K562 (cell line): ENCODE measurements around the gene GPN1. TPM values are rescaled to one million over a fixed set of nuclear protein-coding genes. Genes with fewer than 3 reads are reported as not detected.
A peak's percentile ranks its signal among the peaks of the same experiment; 100 is the strongest.

ENCODE experiments used
- ARID1B ChIP-seq: fragments of 450-650 bp; IDR thresholded peaks from 2 replicates; pipeline ENCODE4 v1.6.1; 2016; ENCODE audit warnings: antibody characterized with exemption, mild to moderate bottlenecking, inconsistent platforms
- CHD4 ChIP-seq: fragments of 200-600 bp; sonication (generic); IDR thresholded peaks from 3 replicates; pipeline ENCODE4 v1.6.1; 2012; ENCODE audit warnings: low read depth, mild to moderate bottlenecking, mixed read lengths, low read length, inconsistent platforms; ENCODE audit not compliant: insufficient read depth, insufficient replicate concordance, poor library complexity, severe bottlenecking
- ELK1 ChIP-seq: sonication (generic); formaldehyde crosslinking; IDR thresholded peaks from 2 replicates; pipeline ENCODE4 v1.8.1; 2022; ENCODE audit warnings: missing genetic modification reagents
- FOXO4 ChIP-seq: fragments of 450-650 bp; formaldehyde crosslinking; IDR thresholded peaks from 2 replicates; pipeline ENCODE4 v1.4.0; 2020; ENCODE audit warnings: mild to moderate bottlenecking, moderate library complexity
- GTF3C2 ChIP-seq: IDR thresholded peaks from 3 replicates; pipeline ENCODE4 v1.6.1; 2011; ENCODE audit warnings: borderline replicate concordance, mild to moderate bottlenecking, moderate library complexity; ENCODE audit not compliant: insufficient read length; ENCODE audit errors: extremely low read depth
- HCFC1 ChIP-seq: IDR thresholded peaks from 2 replicates; pipeline ENCODE4 v1.6.1; 2012; ENCODE audit warnings: low read depth, low read length, improper control_type of control experiment
- MLX ChIP-seq, 2 experiments: fragments of 450-650 bp in 1 of 2; sonication (generic) in 1 of 2; formaldehyde crosslinking; conservative IDR thresholded peaks; 2 replicates each; pipeline versions ENCODE4 v1.4.0 to v1.8.1; 2020 to 2022; ENCODE audit warnings: mild to moderate bottlenecking in 1 of 2, missing genetic modification reagents in 1 of 2
- NFE2 ChIP-seq: IDR thresholded peaks from 2 replicates; pipeline ENCODE4 v1.6.1; 2014; ENCODE audit warnings: antibody characterized with exemption, low read depth
- POLR2G ChIP-seq: fragments of 200-400 bp; formaldehyde crosslinking; IDR thresholded peaks from 2 replicates; pipeline ENCODE4 v1.6.1; 2017; ENCODE audit warnings: low read depth, mild to moderate bottlenecking, antibody characterized with exemption, low read length, moderate library complexity
- POLR2H ChIP-seq: IDR thresholded peaks from 2 replicates; pipeline ENCODE4 v1.6.1; 2016; ENCODE audit warnings: missing genetic modification characterization, low read depth, mild to moderate bottlenecking, control low read depth, missing compliant biosample characterization, moderate library complexity
- PPARD ChIP-seq: fragments of 250-450 bp; sonication (Bioruptor Pico); IDR thresholded peaks from 2 replicates; pipeline ENCODE4 v1.8.0; 2022; ENCODE audit warnings: inconsistent platforms, mild to moderate bottlenecking, moderate library complexity
- TBP ChIP-seq: optimal IDR thresholded peaks from 2 replicates; pipeline ENCODE3; 2011; ENCODE audit warnings: low read depth, low read length, improper control_type of control experiment
- TOE1 ChIP-seq, 2 experiments: fragments of 450-650 bp in 1 of 2; sonication (generic) in 1 of 2; formaldehyde crosslinking in 1 of 2; IDR thresholded peaks; 2 replicates each; pipeline versions ENCODE4 v1.7.1 to v1.8.0; 2016 to 2022; ENCODE audit warnings: borderline replicate concordance in 2 of 2, mild to moderate bottlenecking in 2 of 2, antibody characterized with exemption in 1 of 2, inconsistent platforms in 1 of 2, low read depth in 1 of 2, missing genetic modification reagents in 1 of 2, moderate library complexity in 1 of 2
- ZBTB26 ChIP-seq: fragments of 450-650 bp; formaldehyde crosslinking; IDR thresholded peaks from 2 replicates; pipeline ENCODE4 v1.4.0; 2022; ENCODE audit warnings: missing genetic modification characterization
- ZNF134 ChIP-seq: fragments of 250-450 bp; sonication (Bioruptor Pico); conservative IDR thresholded peaks from 2 replicates; pipeline ENCODE4 v1.4.0; 2020
- ZNF277 ChIP-seq: fragments of 250-450 bp; sonication (Bioruptor Pico); IDR thresholded peaks from 2 replicates; pipeline ENCODE4 v1.8.0; 2022; ENCODE audit warnings: inconsistent platforms, mild to moderate bottlenecking, moderate library complexity, borderline replicate concordance
- ZNF561 ChIP-seq: fragments of 450-650 bp; formaldehyde crosslinking; conservative IDR thresholded peaks from 2 replicates; pipeline ENCODE4 v1.4.0; 2020; ENCODE audit warnings: mild to moderate bottlenecking, moderate library complexity
- polyA plus RNA-seq, 8 experiments: library from polyadenylated mRNA; depleted of rRNA in 4 of 8; stranded (reverse) in 5 of 8; unstranded in 3 of 8; fragments of >200 nt; fragmentation: Nextera tagmentation in 2 of 8; fragmentation: Illumina TruSeq in 1 of 8; extraction: Ambion mirVana in 2 of 8; extraction: Trizol in 1 of 8; gene quantifications; 2 replicates each; pipeline versions ENCODE4 v1.2.1 to v1.2.3, GENCODE V29; 2011 to 2014; ENCODE audit warnings: inconsistent platforms in 1 of 8, missing spikeins in 1 of 8
- total RNA-seq, 7 experiments: library from RNA; depleted of rRNA in 6 of 7; stranded (reverse); fragments of >200 nt in 6 of 7; fragmentation: Illumina TruSeq in 2 of 7; extraction: Trizol in 2 of 7; gene quantifications; 2 replicates each; pipeline versions ENCODE4 v1.2.1 to v1.2.3, GENCODE V29; 2011 to 2021; ENCODE audit warnings: low replicate concordance in 1 of 7

GPN1 gene
- total and polyA plus RNA-seq, 9 of the 15 experiments (the other 6 are each of a cell fraction or from before 2014, with no cell fraction given): 23.4 to 171 (median 48.2) TPM

GRCh38 chr2:27683390-27684071 lies 54.7 kb downstream of the GPN1 start (continued):
- TF ChIP-seq GTF3C2 (no peak), NFE2 (0 out of 2 replicates have a peak, but pooled peaks have one; percentile 12), ZNF561 (CRISPR knock-in tag) (no peak), CHD4 (no peak), PPARD (no peak), ELK1 (no peak), POLR2H (tag) (no peak), ARID1B (no peak), POLR2G (no peak), FOXO4 (CRISPR knock-in tag) (no peak), TOE1 (IDR thresholded peaks at IDR 0.05; ENCODE audit: borderline replicate concordance) (0 out of 2 replicates have a peak, but pooled peaks have one; percentile 38), TOE1 (CRISPR knock-in tag; IDR thresholded peaks at IDR 0.05; ENCODE audit: borderline replicate concordance, low read depth) (no peak), ZBTB26 (no peak), ZNF134 (CRISPR knock-in tag) (no peak), ZNF277 (no peak), MLX (CRISPR knock-in tag; conservative IDR thresholded peaks at IDR 0.05) (no peak), HCFC1 (no peak), TBP (no peak)
